Measurements from ENCODE around the gene ITPR1.

Gene ITPR1

GRCh38 chr3:4797201-4797705 is 304.1 kb downstream of the ITPR1 start:
- no peak for DNase-seq

GRCh38 chr3:4799266-4800256 is 306.4 kb downstream of the ITPR1 start:
- DNase-seq, result no peak

- DNase-seq, result no peak
These were observed 307.4 kb downstream of the ITPR1 start for GRCh38 chr3:4800595-4800994.

- no peak for DNase-seq
These were observed 308.7 kb downstream of the ITPR1 start for GRCh38 chr3:4801892-4802291.

- DNase-seq, result no peak
These were observed 309.8 kb downstream of the ITPR1 start for GRCh38 chr3:4802903-4803302.

GRCh38 chr3:4804161-4805058 is 311.3 kb downstream of the ITPR1 start:
- peak; percentile 75 for DNase-seq

- DNase-seq, result peak; percentile 75
These were observed 312.5 kb downstream of the ITPR1 start for GRCh38 chr3:4805662-4806061.

- no peak for DNase-seq
These were observed 313.5 kb downstream of the ITPR1 start for GRCh38 chr3:4806535-4807108.

GRCh38 chr3:4807381-4808280 is 314.5 kb downstream of the ITPR1 start:
- DNase-seq, result no peak

GRCh38 chr3:4808637-4809036 is 315.5 kb downstream of the ITPR1 start:
- no peak for DNase-seq

- DNase-seq, result no peak
These were observed 316.8 kb downstream of the ITPR1 start for GRCh38 chr3:4809922-4810321.

- DNase-seq, result no peak
These were observed 319.4 kb downstream of the ITPR1 start for GRCh38 chr3:4812591-4812990.

- DNase-seq, result no peak
These were observed 320.8 kb downstream of the ITPR1 start for GRCh38 chr3:4813909-4814304.

GRCh38 chr3:4814305-4814903 is 321.3 kb downstream of the ITPR1 start:
- no peak for DNase-seq

GRCh38 chr3:4814904-4815574 is 321.9 kb downstream of the ITPR1 start:
- DNase-seq, result no peak

GRCh38 chr3:4816306-4816705 is 323.2 kb downstream of the ITPR1 start:
- no peak for DNase-seq

- no peak for DNase-seq
These were observed 323.6 kb downstream of the ITPR1 start for GRCh38 chr3:4816718-4817117.

- DNase-seq, result no peak
These were observed 324.0 kb downstream of the ITPR1 start for GRCh38 chr3:4817128-4817527.

GRCh38 chr3:4818164-4818563 is 325.0 kb downstream of the ITPR1 start:
- no peak for DNase-seq

GRCh38 chr3:4818986-4819693 is 326.0 kb downstream of the ITPR1 start:
- no peak for DNase-seq

All from activated effector memory CD4-positive, alpha-beta T cell treated with anti-CD3 and anti-CD28 coated beads, Interleukin-2, amount 50 U/mL, for 16 hours (primary cell).